KMS-11 (cell line): ENCODE measurements around the gene HOXA2.

Experiments
- H2AFZ ChIP-seq: fragments of 200-600 bp; sonication (generic); 2 replicates; pipeline ENCODE4 v1.6.1; 2016; ENCODE audit warnings: antibody characterized with exemption, mixed run types, low read depth
- H3K27ac ChIP-seq: fragments of 200-600 bp; sonication (generic); 2 replicates; pipeline ENCODE4 v1.6.1; 2016; ENCODE audit warnings: mild to moderate bottlenecking, mixed run types
- H3K27me3 ChIP-seq: fragments of 200-600 bp; sonication (generic); 2 replicates; pipeline ENCODE4 v1.6.1; 2017; ENCODE audit warnings: mild to moderate bottlenecking, low read depth, mixed run types, moderate library complexity; ENCODE audit not compliant: insufficient read depth
- H3K36me3 ChIP-seq: fragments of 200-600 bp; sonication (generic); 2 replicates; pipeline ENCODE4 v1.6.1; 2017; ENCODE audit warnings: mild to moderate bottlenecking, mixed run types; ENCODE audit not compliant: insufficient read depth
- H3K4me1 ChIP-seq: fragments of 200-600 bp; sonication (generic); 2 replicates; pipeline ENCODE4 v1.6.1; 2016; ENCODE audit warnings: mild to moderate bottlenecking, low read depth, mixed run types; ENCODE audit not compliant: poor library complexity, severe bottlenecking
- H3K4me2 ChIP-seq: fragments of 200-600 bp; sonication (generic); 2 replicates; pipeline ENCODE4 v1.7.0; 2016; ENCODE audit warnings: mild to moderate bottlenecking, mixed run types
- H3K4me3 ChIP-seq: fragments of 200-600 bp; sonication (generic); IDR thresholded peaks from 2 replicates; pipeline ENCODE4 v1.6.1; 2017; ENCODE audit warnings: low read depth, low read length, mixed read lengths; ENCODE audit not compliant: insufficient read depth
- H3K79me2 ChIP-seq: fragments of 200-600 bp; sonication (generic); 2 replicates; pipeline ENCODE4 v1.6.1; 2016; ENCODE audit warnings: low read depth, mixed run types; ENCODE audit not compliant: insufficient read depth
- H3K9ac ChIP-seq: fragments of 200-600 bp; sonication (generic); 2 replicates; pipeline ENCODE4 v1.6.1; 2016; ENCODE audit warnings: mild to moderate bottlenecking, mixed run types
- H4K20me1 ChIP-seq: fragments of 200-600 bp; sonication (generic); 2 replicates; pipeline ENCODE4 v1.6.1; 2016; ENCODE audit warnings: mild to moderate bottlenecking, mixed run types; ENCODE audit not compliant: insufficient read depth
- TF ChIP-seq, protein P1 (sequence below): fragments of 200-600 bp; sonication (generic); conservative IDR thresholded peaks from 2 replicates; pipeline ENCODE4 v1.6.1; 2017; ENCODE audit warnings: low read depth, mild to moderate bottlenecking, antibody characterized with exemption, low read length, moderate library complexity, mixed read lengths

Gene HOXA2

DNA sequence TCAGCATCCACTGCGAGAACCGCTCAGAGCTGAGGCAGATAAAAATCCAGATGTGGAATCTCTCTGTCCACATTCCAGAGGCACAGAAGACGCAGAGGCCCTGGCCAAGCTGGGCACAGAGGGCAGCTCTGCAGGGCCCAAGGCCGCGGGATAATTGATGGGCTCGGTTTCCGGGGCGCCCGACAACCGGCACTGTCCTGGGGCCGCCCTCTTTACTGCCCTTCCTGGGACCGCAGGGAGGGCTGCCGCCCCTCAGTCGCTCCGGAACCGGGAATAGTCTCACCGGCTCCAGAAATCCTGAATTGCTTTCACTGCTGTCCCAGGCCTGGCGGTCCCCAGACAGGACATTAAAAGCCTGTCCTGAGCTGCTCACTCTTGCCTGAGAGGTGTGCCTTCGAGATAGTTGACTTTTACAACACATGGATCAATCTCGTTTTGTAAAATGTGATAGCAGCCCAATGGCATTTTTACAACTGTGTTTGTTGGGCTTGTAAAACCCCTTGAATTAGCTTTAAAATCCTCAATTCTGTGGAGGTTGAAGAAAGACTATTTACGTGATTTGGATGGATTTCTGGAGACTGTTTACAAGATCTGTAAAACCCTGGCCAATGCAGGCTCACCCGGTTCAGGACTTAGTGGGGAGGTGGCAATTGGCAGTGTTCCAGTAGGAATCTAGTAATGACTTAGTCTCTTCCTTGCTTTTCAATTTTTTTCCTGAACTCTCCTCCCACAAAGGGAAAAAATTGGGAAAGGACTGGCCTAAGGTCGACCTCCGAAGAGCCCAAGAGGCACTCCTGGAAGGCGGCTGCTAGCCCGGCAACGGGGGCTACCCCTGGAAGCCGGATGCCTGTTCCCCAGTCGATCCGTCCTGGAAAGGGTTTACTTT, 46.5 kb upstream of the HOXA2 start:
- Histone ChIP-seq H3K79me2 (no peaks in the 10 kb centered on the region), H2AFZ (no peak overlapping the region), H3K4me3 (no peak overlapping the region), H3K9ac (no peak overlapping the region), H3K27me3 (no peaks in the 10 kb centered on the region), H3K4me1 (peaks cover 7% of the 10 kb centered on the region), H3K27ac (no peak overlapping the region), H3K4me2 (peak overlapping the region; percentile 94; the same call in 1 of the 2 replicates), H3K36me3 (no peaks in the 10 kb centered on the region), H4K20me1 (no peaks in the 10 kb centered on the region)
- TF ChIP-seq, protein P1, sequence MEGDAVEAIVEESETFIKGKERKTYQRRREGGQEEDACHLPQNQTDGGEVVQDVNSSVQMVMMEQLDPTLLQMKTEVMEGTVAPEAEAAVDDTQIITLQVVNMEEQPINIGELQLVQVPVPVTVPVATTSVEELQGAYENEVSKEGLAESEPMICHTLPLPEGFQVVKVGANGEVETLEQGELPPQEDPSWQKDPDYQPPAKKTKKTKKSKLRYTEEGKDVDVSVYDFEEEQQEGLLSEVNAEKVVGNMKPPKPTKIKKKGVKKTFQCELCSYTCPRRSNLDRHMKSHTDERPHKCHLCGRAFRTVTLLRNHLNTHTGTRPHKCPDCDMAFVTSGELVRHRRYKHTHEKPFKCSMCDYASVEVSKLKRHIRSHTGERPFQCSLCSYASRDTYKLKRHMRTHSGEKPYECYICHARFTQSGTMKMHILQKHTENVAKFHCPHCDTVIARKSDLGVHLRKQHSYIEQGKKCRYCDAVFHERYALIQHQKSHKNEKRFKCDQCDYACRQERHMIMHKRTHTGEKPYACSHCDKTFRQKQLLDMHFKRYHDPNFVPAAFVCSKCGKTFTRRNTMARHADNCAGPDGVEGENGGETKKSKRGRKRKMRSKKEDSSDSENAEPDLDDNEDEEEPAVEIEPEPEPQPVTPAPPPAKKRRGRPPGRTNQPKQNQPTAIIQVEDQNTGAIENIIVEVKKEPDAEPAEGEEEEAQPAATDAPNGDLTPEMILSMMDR = no peak

DNA sequence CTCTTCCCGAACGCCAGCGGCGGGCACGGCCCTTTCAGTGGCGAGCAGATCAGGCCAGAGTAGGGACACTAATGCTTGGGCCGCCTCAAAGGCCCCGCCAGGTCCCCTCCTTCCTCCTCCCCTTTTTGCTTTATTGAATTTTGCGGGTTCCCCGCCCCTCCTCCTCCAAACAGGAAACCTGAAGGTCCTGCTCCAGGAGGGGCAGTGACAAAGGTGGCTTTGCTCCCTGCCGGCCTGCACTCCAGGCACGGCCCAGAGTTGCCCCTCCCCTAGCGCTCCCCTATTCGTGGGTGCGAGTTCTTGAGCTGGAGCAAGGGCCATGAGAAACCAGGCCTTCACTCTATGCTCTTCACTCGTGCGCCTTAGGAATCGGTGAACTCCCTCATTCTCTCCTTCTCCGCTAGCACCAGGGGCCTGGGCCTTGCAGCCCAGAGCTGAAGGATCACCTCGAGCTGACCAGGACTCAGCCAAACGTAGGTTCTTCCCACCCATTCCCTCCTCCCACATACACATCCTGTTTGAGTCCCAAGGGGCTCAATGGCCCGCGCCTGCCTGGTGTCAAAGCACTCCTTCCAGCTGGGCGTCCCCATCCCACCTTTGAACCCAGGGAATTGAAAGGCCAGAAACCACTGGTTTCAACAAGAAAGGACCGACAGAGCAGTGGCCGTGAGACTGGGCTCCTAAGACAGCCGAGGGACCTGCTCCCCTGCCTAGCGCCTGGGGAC, 45.7 kb upstream of the HOXA2 start:
- H2AFZ ChIP-seq = no peak overlapping the region
- no peaks in the 10 kb centered on the region for H3K79me2 ChIP-seq
- peaks cover 7% of the 10 kb centered on the region for H3K4me1 ChIP-seq
- no peaks in the 10 kb centered on the region for H3K36me3 ChIP-seq
- H3K27ac ChIP-seq = no peak overlapping the region
- H4K20me1 ChIP-seq = no peaks in the 10 kb centered on the region
- no peak overlapping the region for H3K4me2 ChIP-seq
- TF ChIP-seq, protein P1 = no peak
- no peak overlapping the region for H3K4me3 ChIP-seq
- no peaks in the 10 kb centered on the region for H3K27me3 ChIP-seq
- no peak overlapping the region for H3K9ac ChIP-seq

DNA sequence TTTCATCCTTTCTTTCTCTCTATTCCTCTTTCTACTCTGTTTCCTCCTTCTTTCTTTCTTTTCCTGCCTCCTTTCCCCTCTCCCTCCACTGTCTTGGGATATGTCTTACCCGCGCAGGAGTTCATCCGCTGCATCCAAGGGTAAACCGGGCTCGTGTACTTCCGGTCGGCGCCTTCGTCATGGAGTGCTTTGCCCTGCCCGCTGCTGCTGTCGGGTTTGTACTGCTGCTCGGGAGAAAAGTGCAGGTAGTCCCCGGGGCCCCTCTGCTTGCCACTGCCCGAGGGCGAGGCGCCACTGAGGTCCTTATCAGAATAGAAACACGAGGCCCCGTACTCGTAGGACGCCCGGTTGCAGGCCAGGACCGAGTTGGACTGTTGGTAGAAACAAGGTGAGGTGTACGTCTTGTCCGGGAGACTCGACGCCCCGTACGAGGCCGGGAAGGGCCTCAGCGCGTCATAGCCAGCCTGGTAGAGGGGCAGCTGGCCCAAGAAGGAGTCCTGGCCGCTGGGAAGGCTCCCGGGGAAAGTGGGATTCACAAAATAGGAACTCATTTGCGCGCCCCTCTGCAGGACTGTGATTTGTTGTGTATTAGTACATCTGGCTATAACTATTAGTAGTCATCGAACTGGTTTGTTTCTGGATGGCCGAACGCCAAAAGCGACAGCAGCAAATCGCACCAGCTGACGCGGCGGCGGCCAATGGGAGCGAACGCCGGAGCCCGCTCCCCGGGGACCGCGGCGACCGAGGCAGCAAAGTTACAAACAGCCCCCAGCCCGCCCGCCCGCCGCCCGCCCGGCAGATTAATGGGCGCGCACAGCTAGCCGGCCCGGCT, 44.9 kb upstream of the HOXA2 start, which contains the start of gene HOXA6:
HOXA6 (minus strand) TSS at position 576 of the 832 bp plus-strand sequence; CDS start at position 551, 25 bp downstream.
- no peaks in the 10 kb centered on the region for H3K27me3 ChIP-seq
- TF ChIP-seq, protein P1 = no peak
- H3K27ac ChIP-seq = no peak within 1 kb of the TSS

DNA sequence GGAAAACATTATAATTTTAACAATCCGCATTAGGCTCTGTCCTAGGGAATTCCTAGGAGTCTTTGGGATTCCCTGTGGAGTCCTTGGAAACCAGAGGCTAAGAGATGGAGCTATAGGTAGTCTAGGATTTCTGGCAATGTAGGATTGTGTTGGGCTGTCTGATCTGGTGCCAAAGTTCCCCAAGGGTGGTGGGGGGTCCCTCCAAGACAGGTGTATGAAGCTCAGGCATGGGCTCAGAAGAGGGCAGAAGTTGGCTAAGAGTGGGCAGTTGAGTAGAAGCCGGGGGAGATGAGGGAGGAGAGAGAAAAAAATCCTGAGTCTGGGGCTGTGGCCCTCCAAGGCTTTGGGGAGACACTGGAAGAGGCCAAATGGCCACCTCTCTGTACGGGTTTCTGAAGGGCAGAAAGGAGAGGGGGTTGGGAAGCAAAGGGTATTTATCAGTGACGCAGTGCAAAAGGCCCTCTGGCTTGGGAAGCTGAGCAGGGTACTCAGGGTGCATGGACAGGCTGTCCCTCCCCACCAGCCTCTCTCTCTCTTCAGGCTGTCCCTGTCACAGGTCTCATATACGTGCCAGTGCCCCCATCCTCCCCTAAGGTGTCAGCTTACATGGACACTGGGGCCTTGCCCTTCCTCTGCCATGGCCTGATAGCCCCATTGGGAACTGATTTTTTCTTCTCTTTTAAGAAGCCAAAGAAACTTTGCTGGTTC, 44.2 kb upstream of the HOXA2 start:
- Histone ChIP-seq H3K9ac (no peak overlapping the region), H3K4me1 (peaks cover 7% of the 10 kb centered on the region), H3K4me3 (no peak overlapping the region), H3K79me2 (no peaks in the 10 kb centered on the region), H3K27ac (no peak overlapping the region), H3K27me3 (no peaks in the 10 kb centered on the region), H3K4me2 (no peak overlapping the region), H3K36me3 (no peaks in the 10 kb centered on the region), H4K20me1 (no peaks in the 10 kb centered on the region), H2AFZ (no peak overlapping the region)
- TF ChIP-seq, protein P1 = no peak

More for the DNA sequence above, 44.9 kb upstream of the HOXA2 start, which contains the start of gene HOXA6:
- Histone ChIP-seq H2AFZ (no peak within 1 kb of the TSS), H3K4me2 (no peak within 1 kb of the TSS), H3K36me3 (no peaks in the 10 kb centered on the region), H3K9ac (no peak within 1 kb of the TSS), H4K20me1 (no peaks in the 10 kb centered on the region), H3K79me2 (no peaks in the 10 kb centered on the region), H3K4me1 (peaks cover 7% of the 10 kb centered on the region), H3K4me3 (no peak within 1 kb of the TSS)
